HG02798 (cell line): ENCODE measurements around the gene PRDX3.
A peak's percentile ranks its signal among the peaks of the same experiment; 100 is the strongest.
"Not testable (repeated sequence)": the region's sequence is repeated elsewhere in the genome, so short reads cannot be mapped to it uniquely, and the experiment has no call there.

Experiments used
- ATAC-seq: cut with Tn5 transposase; IDR thresholded peaks from one replicate; pipeline ENCODE4 v1.9.1; 2021; ENCODE audit warnings: mild to moderate bottlenecking; ENCODE audit not compliant: unreplicated experiment, poor library complexity

PRDX3 gene

GRCh38 chr10:119166118-119166500, 12.5 kb downstream of the PRDX3 start:
- no peak for ATAC-seq

- ATAC-seq, result peak; percentile 94
Observed at GRCh38 chr10:119165171-119166117, 13.2 kb downstream of the PRDX3 start, which contains the start of gene SFXN4. SFXN4 (minus strand) TSS chr10:119165714; CDS start chr10:119165647, 67 bp downstream.

DNA sequence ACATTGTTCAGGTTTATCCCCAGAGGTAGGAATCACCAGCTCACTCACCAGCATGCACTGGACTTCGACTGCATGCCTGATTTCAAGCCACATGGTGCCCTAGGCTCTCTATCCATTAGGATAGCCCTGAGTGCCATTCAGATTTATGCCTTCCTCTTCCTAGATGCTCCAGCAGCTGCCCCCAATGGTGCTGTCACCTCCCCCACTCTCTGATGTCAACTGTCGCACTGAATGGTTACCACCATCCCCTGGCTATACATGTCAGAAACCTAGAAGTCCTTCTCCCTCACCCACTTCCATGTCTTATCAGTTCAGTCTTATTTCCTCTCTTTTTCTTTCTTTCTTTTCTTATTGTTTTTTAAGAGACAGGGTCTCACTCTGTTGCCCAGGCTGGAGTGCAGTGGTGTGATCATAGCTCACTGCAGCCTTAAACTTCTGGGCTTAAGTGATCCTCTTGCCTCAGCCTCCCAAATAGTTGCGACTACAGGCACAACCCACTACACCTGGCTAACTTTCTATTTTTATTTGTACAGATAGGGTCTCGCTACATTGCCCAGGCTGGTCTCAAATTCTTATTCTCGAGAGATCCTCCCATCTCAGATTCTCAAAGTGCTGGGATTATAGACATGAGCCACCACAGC, 16.0 kb downstream of the PRDX3 start:
- no peak for ATAC-seq

DNA sequence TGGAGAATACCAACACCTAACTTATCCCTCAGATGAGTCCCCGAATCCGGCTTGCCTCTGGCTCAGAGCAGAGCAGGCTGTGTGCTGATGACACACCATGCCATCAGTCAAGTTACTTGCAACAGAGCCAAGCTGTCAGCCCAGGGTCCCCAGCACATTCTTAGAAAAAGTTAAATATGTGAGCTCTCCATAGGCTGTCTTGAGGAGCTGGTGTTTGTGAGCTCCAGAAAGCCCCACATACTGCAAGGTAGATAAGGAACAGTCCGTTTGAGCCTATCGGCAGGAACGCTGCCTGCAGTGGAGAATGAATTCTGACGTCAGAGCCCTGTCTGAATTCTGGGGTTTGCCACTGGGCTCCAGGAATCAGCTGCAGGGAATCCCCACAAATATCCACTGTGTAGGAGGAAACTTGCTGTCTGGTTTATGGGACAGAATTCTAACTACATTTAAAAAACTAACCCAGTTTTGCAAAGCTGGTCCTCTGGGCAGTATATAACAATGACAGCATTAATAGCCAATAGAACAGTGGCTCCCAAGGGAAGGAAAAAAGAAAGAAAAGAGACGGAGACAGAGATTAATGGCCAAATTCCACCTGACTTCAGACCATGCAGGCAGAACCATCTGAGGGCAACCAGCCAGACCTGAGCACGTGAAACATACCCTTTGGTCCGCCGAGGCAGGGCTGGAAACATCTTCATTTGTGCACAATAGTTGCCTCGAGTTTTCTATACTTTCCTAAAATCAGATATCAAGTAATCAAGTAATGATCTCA, 16.7 kb downstream of the PRDX3 start:
- no peak for ATAC-seq

- no peak for ATAC-seq
Observed at GRCh38 chr10:119159332-119159731, 19.3 kb downstream of the PRDX3 start.

- no peak for ATAC-seq
Observed at GRCh38 chr10:119153661-119154060, 25.0 kb downstream of the PRDX3 start.

DNA sequence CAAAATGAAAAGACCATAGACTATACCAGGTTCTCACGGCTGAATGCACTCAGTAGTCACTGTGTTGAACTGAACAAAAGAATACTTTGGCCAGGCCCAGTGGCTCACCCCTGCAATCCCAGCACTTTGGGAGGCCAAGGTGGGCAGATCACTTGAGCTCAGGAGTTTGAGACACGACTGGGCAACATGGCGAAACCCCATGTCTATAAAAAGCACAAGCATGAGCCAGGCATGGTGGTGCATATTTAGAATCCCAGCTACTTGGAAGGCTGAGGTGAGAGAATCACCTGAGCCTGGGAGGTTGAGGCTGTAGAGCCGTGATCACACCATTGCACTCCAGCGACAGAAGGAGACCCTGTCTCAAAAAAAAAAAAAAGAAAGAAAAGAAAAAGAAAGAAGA, 25.6 kb downstream of the PRDX3 start:
- ATAC-seq, result no peak

GRCh38 chr10:119151601-119152000, 27.0 kb downstream of the PRDX3 start:
- ATAC-seq, result not testable (repeated sequence)

- no peak for ATAC-seq
Observed at GRCh38 chr10:119149729-119150128, 28.9 kb downstream of the PRDX3 start.

DNA sequence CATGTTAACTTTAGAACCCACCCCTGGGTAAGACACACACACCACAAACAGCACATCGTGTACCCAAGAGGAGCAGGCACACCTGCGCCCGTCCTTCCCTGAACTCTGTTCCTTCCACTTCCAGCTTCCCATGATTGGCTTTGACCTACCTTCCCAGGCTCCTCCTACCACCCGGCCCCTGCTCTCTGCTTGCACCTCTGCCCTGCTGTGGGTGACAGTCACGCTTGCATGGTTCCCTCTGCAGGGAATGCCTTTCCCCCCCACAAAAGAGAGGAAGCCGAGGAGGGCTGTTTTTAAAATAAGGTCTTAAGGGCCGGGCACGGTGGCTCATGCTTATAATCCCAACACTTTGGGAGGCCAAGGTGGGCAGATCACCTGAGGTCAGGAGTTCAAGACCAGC, 29.5 kb downstream of the PRDX3 start:
- ATAC-seq, result no peak

DNA sequence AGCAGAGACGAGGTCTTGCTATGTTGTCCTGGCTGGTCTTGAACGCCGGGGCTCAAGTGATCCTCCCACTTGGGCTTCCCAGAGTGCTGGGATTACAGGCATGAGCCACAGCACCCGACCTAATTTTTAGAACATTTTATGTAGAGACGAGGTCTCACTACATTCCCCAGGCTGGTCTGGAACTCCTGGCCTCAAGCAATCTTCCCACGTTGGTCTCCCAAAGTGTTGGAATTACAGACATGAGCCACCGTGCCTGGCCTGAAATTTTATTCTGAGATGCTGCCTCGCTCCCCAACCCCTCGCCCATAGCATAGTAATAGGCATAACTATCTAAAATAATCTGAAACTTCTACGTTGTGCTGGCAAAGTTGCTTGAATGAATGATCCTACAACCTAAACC, 35.0 kb downstream of the PRDX3 start:
- no peak for ATAC-seq

DNA sequence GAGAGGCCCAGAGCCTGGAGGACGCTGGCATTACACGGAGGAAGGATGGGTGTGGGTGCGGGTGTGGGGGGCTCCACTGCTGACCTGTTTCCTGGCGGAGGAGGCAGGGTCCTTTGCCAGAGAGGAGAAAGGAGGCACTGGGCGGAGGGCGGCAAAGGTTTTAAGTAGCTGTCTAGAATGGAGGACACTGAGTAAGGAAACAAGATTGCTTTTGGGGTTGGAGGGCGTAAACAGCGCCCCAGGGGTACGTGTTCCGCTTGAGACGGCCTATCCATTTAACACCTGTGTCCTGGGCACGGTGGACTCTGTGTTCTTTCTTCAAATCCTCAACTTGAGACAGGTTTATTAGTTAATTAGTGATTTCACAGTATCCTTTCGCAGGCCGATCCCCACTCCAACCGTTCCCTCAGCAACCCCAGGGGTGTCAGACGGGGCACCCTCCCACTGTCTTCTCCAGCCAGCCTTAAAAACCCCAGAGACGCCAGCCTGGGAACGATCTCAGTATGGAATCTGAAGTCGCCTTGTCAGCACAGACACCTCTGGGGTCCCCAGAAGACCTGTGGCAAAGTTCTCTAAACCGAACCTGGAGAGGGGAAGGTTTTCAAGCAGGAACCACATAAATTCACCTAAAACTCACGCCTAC, 37.9 kb downstream of the PRDX3 start:
- ATAC-seq, result no peak

DNA sequence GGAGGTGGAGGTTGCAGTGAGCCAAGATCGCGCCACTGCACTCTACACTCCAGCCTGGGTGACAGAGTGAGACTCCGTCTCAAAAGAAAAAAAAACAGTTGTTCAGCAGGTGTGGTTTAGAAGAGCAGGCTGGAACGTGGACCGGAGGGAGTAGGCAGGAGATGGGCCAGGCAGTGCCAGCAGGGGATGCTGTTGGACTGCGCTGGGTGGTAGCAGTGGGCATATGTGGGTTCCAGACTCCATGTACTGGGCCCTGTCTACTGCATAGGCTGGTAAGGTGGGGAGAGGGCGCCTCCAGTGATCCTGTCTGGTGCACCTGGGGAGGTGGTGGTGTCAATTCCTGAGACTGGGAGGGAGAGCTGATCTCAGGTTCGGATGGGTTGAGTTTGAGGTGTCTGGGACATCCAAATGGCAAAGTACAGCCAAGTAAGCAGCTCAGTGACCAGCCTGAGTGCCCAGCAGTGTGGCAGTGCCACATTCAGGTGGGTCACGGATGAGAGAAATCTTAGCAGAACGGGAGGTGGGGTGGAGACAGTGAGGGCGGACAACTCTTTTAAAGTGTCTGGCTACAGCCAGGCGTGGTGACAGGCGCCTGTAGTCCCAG, 39.0 kb downstream of the PRDX3 start:
- peak; percentile 49 for ATAC-seq

- no peak for ATAC-seq
Observed at GRCh38 chr10:119138346-119139306, 40.0 kb downstream of the PRDX3 start.

DNA sequence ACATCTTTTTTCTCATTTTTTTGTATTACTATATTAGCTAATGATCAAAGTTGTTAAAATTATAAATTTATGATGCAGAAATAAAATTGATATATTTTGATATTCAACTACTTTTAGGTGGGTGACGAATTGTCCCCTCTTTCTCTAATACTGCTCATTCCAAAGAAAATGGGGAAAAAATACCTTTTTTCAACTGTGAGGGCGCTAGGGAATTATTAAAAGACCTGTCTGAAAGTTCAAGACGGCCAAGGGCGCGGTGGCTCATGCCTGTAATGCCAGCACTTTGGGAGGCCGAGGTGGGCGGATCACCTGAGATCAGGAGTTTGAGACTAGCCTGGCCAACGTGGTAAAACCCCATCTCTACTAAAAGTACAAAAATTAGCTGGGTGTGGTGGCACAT, 40.7 kb downstream of the PRDX3 start:
- ATAC-seq, result not testable (repeated sequence)

- no peak for ATAC-seq
Observed at GRCh38 chr10:119136084-119136483, 42.5 kb downstream of the PRDX3 start.

DNA sequence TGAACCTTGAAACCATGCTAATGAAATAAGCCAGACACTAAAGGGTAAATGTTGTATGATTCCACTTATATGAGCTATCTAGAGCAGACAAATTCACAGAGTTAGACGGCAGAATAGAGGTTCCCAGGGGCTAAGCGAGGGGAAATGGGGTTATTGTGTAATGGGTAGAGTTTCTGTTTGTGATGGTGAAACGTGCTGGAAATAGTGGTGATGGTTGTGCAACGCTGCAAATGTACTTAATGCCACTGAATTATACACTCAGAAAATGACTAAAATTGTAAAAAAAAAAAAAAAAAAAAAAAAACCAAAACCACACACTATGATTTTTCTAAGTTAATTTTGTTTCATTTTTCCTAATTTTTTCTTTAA, 43.1 kb downstream of the PRDX3 start:
- no peak for ATAC-seq

GRCh38 chr10:119133949-119134348, 44.7 kb downstream of the PRDX3 start:
- ATAC-seq, result no peak
